Smooth muscle cell (in vitro differentiated cells): ENCODE data around the gene AEBP2. TPM values are rescaled to one million over a fixed set of nuclear protein-coding genes. Genes with fewer than 3 reads are reported as not detected.

Experiments
- DNase-seq: peaks from one replicate; lab custom pipeline; 2025; ENCODE audit not compliant: unreplicated experiment; lab: John Stamatoyannopoulos, UW
- H2AFZ ChIP-seq: fragments of 200-600 bp; sonication (generic); 2 replicates; pipeline ENCODE4 v1.6.0; 2016; ENCODE audit warnings: antibody characterized with exemption, low read depth, mild to moderate bottlenecking
- H3F3A ChIP-seq: fragments of 200-600 bp; sonication (generic); 2 replicates; pipeline ENCODE4 v1.6.0; 2017; ENCODE audit warnings: antibody characterized with exemption, low read depth
- H3K27ac ChIP-seq: fragments of 200-600 bp; sonication (generic); 2 replicates; pipeline ENCODE4 v1.5.1; 2016; ENCODE audit warnings: low read depth, mild to moderate bottlenecking
- H3K27me3 ChIP-seq: fragments of 200-600 bp; sonication (generic); 2 replicates; pipeline ENCODE4 v1.6.1; 2016; ENCODE audit warnings: low read depth, mild to moderate bottlenecking
- H3K36me3 ChIP-seq: fragments of 200-600 bp; sonication (generic); 2 replicates; pipeline ENCODE4 v1.5.1; 2016; ENCODE audit warnings: low read depth
- H3K4me1 ChIP-seq: fragments of 200-600 bp; sonication (generic); 2 replicates; pipeline ENCODE4 v1.5.1; 2016; ENCODE audit warnings: low read depth
- H3K4me2 ChIP-seq: fragments of 200-600 bp; sonication (generic); 2 replicates; pipeline ENCODE4 v1.6.0; 2016; ENCODE audit warnings: mild to moderate bottlenecking
- H3K4me3 ChIP-seq: fragments of 200-600 bp; sonication (generic); 2 replicates; pipeline ENCODE4 v1.5.1; 2016; ENCODE audit warnings: mild to moderate bottlenecking
- H3K79me2 ChIP-seq: fragments of 200-600 bp; sonication (generic); 2 replicates; pipeline ENCODE4 v1.6.0; 2016; ENCODE audit warnings: low read depth, mild to moderate bottlenecking
- H3K9ac ChIP-seq: fragments of 200-600 bp; sonication (generic); 2 replicates; pipeline ENCODE4 v1.6.0; 2016; ENCODE audit warnings: low read depth
- H3K9me3 ChIP-seq: fragments of 200-600 bp; sonication (generic); replicated peaks from 2 replicates; pipeline ENCODE4 v1.5.1; 2016; ENCODE audit warnings: low read depth
- H4K20me1 ChIP-seq: fragments of 200-600 bp; sonication (generic); 2 replicates; pipeline ENCODE4 v1.6.0; 2016; ENCODE audit warnings: low read depth
- CTCF ChIP-seq: fragments of 200-600 bp; sonication (generic); IDR thresholded peaks from 2 replicates; pipeline ENCODE4 v1.5.1; 2017; ENCODE audit warnings: borderline replicate concordance, mild to moderate bottlenecking, antibody characterized with exemption; ENCODE audit not compliant: insufficient read depth, poor library complexity, severe bottlenecking
- WGBS: methylation state at CpG from one replicate; pipeline ENCODE4 v1.1.7; 2016; ENCODE audit warnings: low lambda C conversion rate; 5-methylcytosine and 5-hydroxymethylcytosine counted together
- polyA plus RNA-seq: library from polyadenylated mRNA; unstranded; fragments of >200 nt; fragmentation: Nextera tagmentation; extraction: Ambion mirVana; gene quantifications from 2 replicates; pipeline ENCODE4 v1.2.1, GENCODE V29; 2016
- total RNA-seq: library from RNA; depleted of rRNA; stranded (reverse); fragments of >200 nt; gene quantifications from 2 replicates; pipeline ENCODE4 v1.2.3, GENCODE V29; 2014

Gene AEBP2
- total and polyA plus RNA-seq, 2 experiments from 2014 or later, result 7.6 to 24.5 TPM

- Histone ChIP-seq H3K9ac (no peak overlapping the region), H3K27ac (no peak overlapping the region), H3K4me1 (peaks cover 29% of the 10 kb centered on the region), H3K79me2 (peaks cover 88% of the 10 kb centered on the region), H4K20me1 (peaks cover 83% of the 10 kb centered on the region), H2AFZ (no peak overlapping the region), H3K36me3 (no peaks in the 10 kb centered on the region), H3K4me3 (no peak overlapping the region), H3K27me3 (no peaks in the 10 kb centered on the region), H3K4me2 (peak overlapping the region; percentile 56), H3F3A (peaks cover 6% of the 10 kb centered on the region), H3K9me3 (no peaks in the 10 kb centered on the region)
- no peak for DNase-seq
- 99% methylated on average over 4 of the region's 4 CpGs for WGBS
- TF ChIP-seq CTCF, result no peak
Measured at GRCh38 chr12:19443585-19443984, 4.3 kb downstream of the AEBP2 start.

GRCh38 chr12:19444097-19444496, 4.8 kb downstream of the AEBP2 start:
- H3K27me3 ChIP-seq, result no peaks in the 10 kb centered on the region
- peaks cover 6% of the 10 kb centered on the region for H3F3A ChIP-seq
- TF ChIP-seq CTCF, result no peak
- peak overlapping the region; percentile 13 for H3K27ac ChIP-seq
- no peak overlapping the region for H3K9ac ChIP-seq
- H2AFZ ChIP-seq, result no peak overlapping the region
- H3K4me2 ChIP-seq, result peak overlapping the region; percentile 56
- peaks cover 88% of the 10 kb centered on the region for H4K20me1 ChIP-seq
- H3K79me2 ChIP-seq, result peaks cover 93% of the 10 kb centered on the region
- H3K4me3 ChIP-seq, result no peak overlapping the region
- no peak for DNase-seq
- WGBS, result 67% methylated on average over 3 of the region's 3 CpGs
- H3K36me3 ChIP-seq, result no peaks in the 10 kb centered on the region
- H3K4me1 ChIP-seq, result peaks cover 29% of the 10 kb centered on the region
- H3K9me3 ChIP-seq, result no peaks in the 10 kb centered on the region

DNA sequence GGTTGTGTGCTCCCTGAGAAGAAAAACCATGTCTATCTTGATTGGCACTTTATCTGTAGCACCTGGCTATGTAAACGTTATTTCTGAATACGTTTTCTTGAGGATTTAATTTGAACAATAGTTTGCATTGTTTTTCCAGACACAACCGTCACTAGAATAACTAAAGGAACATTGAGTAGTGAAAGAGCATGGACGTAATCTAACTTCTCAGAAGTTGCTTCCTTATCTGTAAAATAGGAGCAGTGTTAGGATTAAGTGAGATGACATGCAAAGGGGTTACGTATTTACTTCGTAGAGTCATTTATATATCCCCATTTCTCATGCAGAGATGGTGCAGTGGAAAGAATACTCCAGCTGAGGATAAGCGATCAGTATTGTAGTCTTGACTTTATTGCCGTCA, 8.1 kb downstream of the AEBP2 start:
- H4K20me1 ChIP-seq, result peaks cover 100% of the 10 kb centered on the region
- no peaks in the 10 kb centered on the region for H3K27me3 ChIP-seq
- peaks cover 98% of the 10 kb centered on the region for H3K79me2 ChIP-seq
- DNase-seq, result no peak
- no peak overlapping the region for H3K9ac ChIP-seq
- no peak overlapping the region for H3K27ac ChIP-seq
- peaks cover 20% of the 10 kb centered on the region for H3K4me1 ChIP-seq
- WGBS, result 54% methylated on average over 8 of the region's 8 CpGs
- H3K4me3 ChIP-seq, result no peak overlapping the region
- no peaks in the 10 kb centered on the region for H3K36me3 ChIP-seq
- H3K9me3 ChIP-seq, result no peaks in the 10 kb centered on the region
- H2AFZ ChIP-seq, result no peak overlapping the region
- H3F3A ChIP-seq, result peaks cover 11% of the 10 kb centered on the region
- peak overlapping the region; percentile 12 for H3K4me2 ChIP-seq
- no peak for TF ChIP-seq CTCF

DNA sequence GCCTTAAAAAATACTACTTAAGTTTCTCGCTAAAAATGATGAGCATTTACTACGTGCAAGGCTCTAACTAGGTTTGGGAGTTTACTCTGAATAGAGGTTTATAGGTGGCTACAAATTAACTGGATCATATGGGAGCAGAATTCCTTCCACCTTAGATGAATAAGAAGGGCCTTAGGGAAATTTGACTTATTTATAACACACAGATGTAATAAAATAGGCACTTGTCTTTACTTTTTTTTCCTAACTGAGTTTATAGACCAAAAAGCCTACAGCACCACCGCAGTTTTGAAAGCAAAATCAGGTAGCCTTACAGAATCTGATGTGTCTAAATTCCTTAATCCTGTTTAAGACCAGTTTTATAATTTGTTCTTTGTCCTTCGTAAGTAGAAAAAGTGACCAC, 10.5 kb downstream of the AEBP2 start:
- Histone ChIP-seq H2AFZ (no peak overlapping the region), H3K4me3 (no peak overlapping the region), H3K27me3 (no peaks in the 10 kb centered on the region), H3K79me2 (peaks cover 98% of the 10 kb centered on the region), H3K27ac (peak overlapping the region; percentile 58), H3K9ac (no peak overlapping the region), H4K20me1 (peaks cover 100% of the 10 kb centered on the region), H3K9me3 (no peaks in the 10 kb centered on the region), H3F3A (peaks cover 11% of the 10 kb centered on the region), H3K36me3 (no peaks in the 10 kb centered on the region), H3K4me1 (peaks cover 10% of the 10 kb centered on the region), H3K4me2 (no peak overlapping the region)
- DNase-seq, result no peak
- WGBS, result 80% methylated on average over 4 of the region's 4 CpGs
- TF ChIP-seq CTCF, result no peak
